GM19099 (cell line): ENCODE measurements around the gene TRIML1.

ENCODE experiments used
- POLR2A ChIP-seq: IDR thresholded peaks from 3 replicates; pipeline ENCODE4 v1.6.1; 2011; ENCODE audit warnings: low read depth; ENCODE audit not compliant: insufficient read length; ENCODE audit errors: extremely low read depth

Gene TRIML1

GRCh38 chr4:188132232-188132631, 7.0 kb upstream of the TRIML1 start:
- TF ChIP-seq POLR2A = no peak

- TF ChIP-seq POLR2A = no peak
Observed at GRCh38 chr4:188138227-188138626, 1.0 kb upstream of the TRIML1 start.

- TF ChIP-seq POLR2A = no peak
Observed at GRCh38 chr4:188139671-188140070, 430 bp downstream of the TRIML1 start.

- no peak for TF ChIP-seq POLR2A
Observed at GRCh38 chr4:188143731-188144130, 4.5 kb downstream of the TRIML1 start.

- no peak for TF ChIP-seq POLR2A
Observed at GRCh38 chr4:188145601-188146000, 6.4 kb downstream of the TRIML1 start.

- TF ChIP-seq POLR2A = no peak
Observed at GRCh38 chr4:188146618-188147017, 7.4 kb downstream of the TRIML1 start.

GRCh38 chr4:188147176-188147575, 7.9 kb downstream of the TRIML1 start:
- TF ChIP-seq POLR2A = no peak

- no peak for TF ChIP-seq POLR2A
Observed at GRCh38 chr4:188147776-188148175, 8.5 kb downstream of the TRIML1 start.

GRCh38 chr4:188154668-188155405, 15.6 kb downstream of the TRIML1 start:
- TF ChIP-seq POLR2A = no peak

- no peak for TF ChIP-seq POLR2A
Observed at GRCh38 chr4:188158336-188158735, 19.1 kb downstream of the TRIML1 start.

GRCh38 chr4:188160406-188160805, 21.2 kb downstream of the TRIML1 start:
- TF ChIP-seq POLR2A = no peak

- no peak for TF ChIP-seq POLR2A
Observed at GRCh38 chr4:188161167-188161566, 21.9 kb downstream of the TRIML1 start.

- no peak for TF ChIP-seq POLR2A
Observed at GRCh38 chr4:188162698-188163097, 23.5 kb downstream of the TRIML1 start.

GRCh38 chr4:188168726-188169373, 29.6 kb downstream of the TRIML1 start:
- no peak for TF ChIP-seq POLR2A

GRCh38 chr4:188171551-188171950, 32.3 kb downstream of the TRIML1 start:
- no peak for TF ChIP-seq POLR2A

GRCh38 chr4:188175288-188175687, 36.0 kb downstream of the TRIML1 start:
- TF ChIP-seq POLR2A = no peak
